Anterior cingulate cortex (tissue), 58 donors: ENCODE data around the gene DNAH10.

ENCODE experiments used
- DNase-seq, 58 donors: peaks; one replicate each; lab custom pipeline; 2025; lab: John Stamatoyannopoulos, UW

Gene DNAH10

GRCh38 chr12:123877968-123878367 is 115.9 kb downstream of the DNAH10 start:
- DNase-seq, result no peak

- peak in 5 of 58 donors; percentile 1 to 13 (median 7) for DNase-seq
Measured at GRCh38 chr12:123879101-123879500, 117.0 kb downstream of the DNAH10 start.

GRCh38 chr12:123879691-123880090 is 117.6 kb downstream of the DNAH10 start:
- DNase-seq, result peak in 2 of 58 donors; percentile 3

GRCh38 chr12:123882161-123882705 is 120.1 kb downstream of the DNAH10 start:
- no peak for DNase-seq

GRCh38 chr12:123886258-123886657 is 124.2 kb downstream of the DNAH10 start:
- no peak for DNase-seq

GRCh38 chr12:123886931-123887582 is 125.0 kb downstream of the DNAH10 start:
- DNase-seq, result no peak

GRCh38 chr12:123888989-123889388 is 126.9 kb downstream of the DNAH10 start:
- no peak for DNase-seq

GRCh38 chr12:123889848-123890535 is 127.9 kb downstream of the DNAH10 start:
- DNase-seq, result no peak

GRCh38 chr12:123890536-123890902 is 128.4 kb downstream of the DNAH10 start:
- DNase-seq, result no peak

- no peak for DNase-seq
Measured at GRCh38 chr12:123891011-123891410, 128.9 kb downstream of the DNAH10 start.

GRCh38 chr12:123891516-123892179 is 129.5 kb downstream of the DNAH10 start:
- DNase-seq, result no peak

GRCh38 chr12:123892180-123892559 is 130.1 kb downstream of the DNAH10 start:
- no peak for DNase-seq

- no peak for DNase-seq
Measured at GRCh38 chr12:123892853-123893252, 130.8 kb downstream of the DNAH10 start.

- DNase-seq, result no peak
Measured at GRCh38 chr12:123893276-123893675, 131.2 kb downstream of the DNAH10 start.

GRCh38 chr12:123894823-123895345 is 132.8 kb downstream of the DNAH10 start:
- no peak for DNase-seq

- DNase-seq, result peak in 5 of 58 donors; percentile 4 to 47 (median 15)
Measured at GRCh38 chr12:123895451-123895850, 133.3 kb downstream of the DNAH10 start.

GRCh38 chr12:123896767-123897166 is 134.7 kb downstream of the DNAH10 start:
- no peak for DNase-seq

GRCh38 chr12:123897221-123897620 is 135.1 kb downstream of the DNAH10 start:
- no peak for DNase-seq

- no peak for DNase-seq
Measured at GRCh38 chr12:123898673-123899072, 136.6 kb downstream of the DNAH10 start.

- DNase-seq, result no peak
Measured at GRCh38 chr12:123899368-123899767, 137.3 kb downstream of the DNAH10 start.

- no peak for DNase-seq
Measured at GRCh38 chr12:123900871-123901376, 138.8 kb downstream of the DNAH10 start.
